ENCODE results near the gene AUP1. TPM values are rescaled to one million over a fixed set of nuclear protein-coding genes. Genes with fewer than 3 reads are reported as not detected.

Gene AUP1
- total RNA-seq, 2 experiments from 2014 or later, result 92.0 to 122 TPM

GRCh38 chr2:74548900-74549826, 19.7 kb upstream of the AUP1 start:
- H3K9me3 Mint-ChIP-seq (ENCODE audit: low read depth), result no peaks in the 10 kb centered on the region
- ChIA-PET POLR2A (no interaction called here), CTCF (interaction anchor here (0.6 kb wide), 1 partner anchor 67 kb away, joined by 3 read pairs; the partner anchor contains the start of gene CCDC142)
- H3K36me3 Mint-ChIP-seq (ENCODE audit: low read depth), result no peaks in the 10 kb centered on the region
- H3K4me1 Mint-ChIP-seq, result peaks cover 8% of the 10 kb centered on the region
- intact Hi-C loops (cut with DNase I, micrococcal nuclease), result loop anchor here in 1 of 2 experiments (2.0 kb wide), 1 partner anchor 18 kb away; no protein-coding TSS in a partner anchor
- H3K4me3 Mint-ChIP-seq, result peak overlapping the region; percentile 57
- DNase-seq, result peak; percentile 54
- H3K27ac Mint-ChIP-seq, result no peak overlapping the region
- H3K27me3 Mint-ChIP-seq, result peaks cover 30% of the 10 kb centered on the region
- peak; percentile 61 for ATAC-seq

- peak overlapping the region; percentile 53 for H3K4me3 Mint-ChIP-seq
- CTCF ChIA-PET, result no interaction called here
- peaks cover 6% of the 10 kb centered on the region for H3K4me1 Mint-ChIP-seq
- H3K27ac Mint-ChIP-seq, result no peak overlapping the region
- intact Hi-C loops (cut with DNase I, micrococcal nuclease), result loop anchor here in 1 of 2 experiments (2.0 kb wide), 1 partner anchor 18 kb away; no protein-coding TSS in a partner anchor
- peaks cover 30% of the 10 kb centered on the region for H3K27me3 Mint-ChIP-seq
- DNase-seq (no peak), ATAC-seq (no peak)
- POLR2A ChIA-PET, result no interaction called here
- no peaks in the 10 kb centered on the region for H3K9me3 Mint-ChIP-seq (ENCODE audit: low read depth)
- no peaks in the 10 kb centered on the region for H3K36me3 Mint-ChIP-seq (ENCODE audit: low read depth)
Observed at GRCh38 chr2:74548285-74548899, 18.9 kb upstream of the AUP1 start.

- Mint-ChIP-seq H3K9me3 (ENCODE audit: low read depth) (no peaks in the 10 kb centered on the region), H3K36me3 (ENCODE audit: low read depth) (no peaks in the 10 kb centered on the region), H3K4me1 (peaks cover 6% of the 10 kb centered on the region), H3K27ac (no peak overlapping the region), H3K27me3 (peaks cover 32% of the 10 kb centered on the region), H3K4me3 (no peak overlapping the region)
- intact Hi-C loops (cut with DNase I, micrococcal nuclease), result no loop called here
- POLR2A ChIA-PET, result no interaction called here
- CTCF ChIA-PET, result interaction anchor here (1.7 kb wide), 1 partner anchor 15 kb away, joined by 6 read pairs; no protein-coding TSS in a partner anchor
- ATAC-seq (no peak), DNase-seq (no peak)
Observed at GRCh38 chr2:74546004-74546403, 16.5 kb upstream of the AUP1 start.

- ChIA-PET POLR2A (interaction anchor here (0.6 kb wide), 1 partner anchor 124 kb away, joined by 3 read pairs; no protein-coding TSS in a partner anchor), CTCF (interaction anchor here (1.1 to 1.8 kb wide), 3 partner anchors 9 to 43 kb away, joined by 3 to 6 read pairs (median 6); no protein-coding TSS in a partner anchor)
- Mint-ChIP-seq H3K9me3 (ENCODE audit: low read depth) (no peaks in the 10 kb centered on the region), H3K36me3 (ENCODE audit: low read depth) (no peaks in the 10 kb centered on the region), H3K27ac (no peak overlapping the region), H3K4me3 (no peak overlapping the region), H3K4me1 (peaks cover 6% of the 10 kb centered on the region), H3K27me3 (peaks cover 26% of the 10 kb centered on the region)
- ATAC-seq, result no peak
- intact Hi-C loops (cut with DNase I, micrococcal nuclease), result no loop called here
- peak; percentile 41 for DNase-seq
Observed at GRCh38 chr2:74544634-74545033, 15.1 kb upstream of the AUP1 start.

GRCh38 chr2:74542978-74543377, 13.5 kb upstream of the AUP1 start:
- no peaks in the 10 kb centered on the region for H3K9me3 Mint-ChIP-seq (ENCODE audit: low read depth)
- H3K27me3 Mint-ChIP-seq, result peaks cover 31% of the 10 kb centered on the region
- H3K36me3 Mint-ChIP-seq (ENCODE audit: low read depth), result no peaks in the 10 kb centered on the region
- DNase-seq (no peak), ATAC-seq (no peak)
- H3K4me1 Mint-ChIP-seq, result no peaks in the 10 kb centered on the region
- POLR2A ChIA-PET, result interaction anchor here (0.6 kb wide), 1 partner anchor 41 kb away, joined by 8 read pairs; no protein-coding TSS in a partner anchor
- no peak overlapping the region for H3K27ac Mint-ChIP-seq
- intact Hi-C loops (cut with DNase I, micrococcal nuclease), result loop anchor here in 1 of 2 experiments (2.0 kb wide), 1 partner anchor 20 kb away; no protein-coding TSS in a partner anchor
- CTCF ChIA-PET, result interaction anchor here (0.7 to 1.1 kb wide), 3 partner anchors 28 to 99 kb away, joined by 3 to 5 read pairs (median 3); partner anchors contain the start of gene WBP1
- no peak overlapping the region for H3K4me3 Mint-ChIP-seq

GRCh38 chr2:74540291-74540690, 10.8 kb upstream of the AUP1 start:
- ATAC-seq (no peak), DNase-seq (no peak)
- CTCF ChIA-PET, result interaction anchor here (0.7 to 1.4 kb wide), 3 partner anchors 8 to 46 kb away, joined by 3 to 4 read pairs (median 3); no protein-coding TSS in a partner anchor
- H3K27me3 Mint-ChIP-seq, result peaks cover 27% of the 10 kb centered on the region
- H3K4me1 Mint-ChIP-seq, result no peaks in the 10 kb centered on the region
- H3K4me3 Mint-ChIP-seq, result no peak overlapping the region
- no peaks in the 10 kb centered on the region for H3K9me3 Mint-ChIP-seq (ENCODE audit: low read depth)
- no peaks in the 10 kb centered on the region for H3K36me3 Mint-ChIP-seq (ENCODE audit: low read depth)
- POLR2A ChIA-PET, result no interaction called here
- no peak overlapping the region for H3K27ac Mint-ChIP-seq
- intact Hi-C loops (cut with DNase I, micrococcal nuclease), result no loop called here

- intact Hi-C loops (cut with DNase I, micrococcal nuclease), result no loop called here
- no peaks in the 10 kb centered on the region for H3K9me3 Mint-ChIP-seq (ENCODE audit: low read depth)
- peaks cover 27% of the 10 kb centered on the region for H3K27me3 Mint-ChIP-seq
- H3K36me3 Mint-ChIP-seq (ENCODE audit: low read depth), result no peaks in the 10 kb centered on the region
- H3K4me1 Mint-ChIP-seq, result no peaks in the 10 kb centered on the region
- no peak for ATAC-seq
- ChIA-PET POLR2A (no interaction called here), CTCF (interaction anchor here (1.7 kb wide), 1 partner anchor 58 kb away, joined by 3 read pairs; no protein-coding TSS in a partner anchor)
- no peak overlapping the region for H3K4me3 Mint-ChIP-seq
- no peak overlapping the region for H3K27ac Mint-ChIP-seq
- DNase-seq, result no peak
Observed at GRCh38 chr2:74538881-74539339, 9.4 kb upstream of the AUP1 start.

- peaks cover 20% of the 10 kb centered on the region for H3K27me3 Mint-ChIP-seq
- no peak for ATAC-seq
- H3K9me3 Mint-ChIP-seq (ENCODE audit: low read depth), result no peaks in the 10 kb centered on the region
- intact Hi-C loops (cut with DNase I, micrococcal nuclease), result no loop called here
- no peak for DNase-seq
- no peak overlapping the region for H3K4me3 Mint-ChIP-seq
- peaks cover 6% of the 10 kb centered on the region for H3K36me3 Mint-ChIP-seq (ENCODE audit: low read depth)
- CTCF ChIA-PET, result no interaction called here
- peaks cover under 1% of the 10 kb centered on the region for H3K4me1 Mint-ChIP-seq
- POLR2A ChIA-PET, result no interaction called here
- no peak overlapping the region for H3K27ac Mint-ChIP-seq
Observed at GRCh38 chr2:74537140-74537539, 7.6 kb upstream of the AUP1 start.

- Mint-ChIP-seq H3K4me1 (peaks cover 9% of the 10 kb centered on the region), H3K27ac (no peak overlapping the region), H3K9me3 (ENCODE audit: low read depth) (no peaks in the 10 kb centered on the region), H3K36me3 (ENCODE audit: low read depth) (peaks cover 12% of the 10 kb centered on the region), H3K4me3 (no peak overlapping the region), H3K27me3 (peaks cover 19% of the 10 kb centered on the region)
- intact Hi-C loops (cut with DNase I, micrococcal nuclease), result no loop called here
- POLR2A ChIA-PET, result no interaction called here
- ATAC-seq (peak; percentile 37), DNase-seq (no peak)
- CTCF ChIA-PET, result interaction anchor here (0.6 kb wide), 1 partner anchor 9 kb away, joined by 3 read pairs; no protein-coding TSS in a partner anchor
Observed at GRCh38 chr2:74536166-74536950, 6.9 kb upstream of the AUP1 start.

GRCh38 chr2:74535440-74535965, 6.0 kb upstream of the AUP1 start:
- Mint-ChIP-seq H3K27ac (no peak overlapping the region), H3K4me1 (peaks cover 16% of the 10 kb centered on the region), H3K27me3 (peaks cover 19% of the 10 kb centered on the region), H3K4me3 (no peak overlapping the region), H3K36me3 (ENCODE audit: low read depth) (peaks cover 18% of the 10 kb centered on the region), H3K9me3 (ENCODE audit: low read depth) (no peaks in the 10 kb centered on the region)
- ChIA-PET POLR2A (no interaction called here), CTCF (interaction anchor here (0.5 kb wide), 1 partner anchor 1236 kb away, joined by 3 read pairs; no protein-coding TSS in a partner anchor)
- DNase-seq (no peak), ATAC-seq (no peak)
- intact Hi-C loops (cut with DNase I, micrococcal nuclease), result no loop called here

Measured in activated CD4-positive, alpha-beta T cell treated with anti-CD3 and anti-CD28 coated beads for 36 hours (primary cell).